Myometrial cell (primary cell): Measurements from ENCODE around the gene NMD3. TPM values are rescaled to one million over a fixed set of nuclear protein-coding genes. Genes with fewer than 3 reads are reported as not detected.

ENCODE experiments used
- total RNA-seq: library from RNA; depleted of rRNA; stranded (reverse); fragments of >200 nt; gene quantifications from 2 replicates; pipeline ENCODE4 v1.2.3, GENCODE V29; 2015

The NMD3 gene
- total RNA-seq = 76.2 and 77.0 TPM in 2 replicates

DNA sequence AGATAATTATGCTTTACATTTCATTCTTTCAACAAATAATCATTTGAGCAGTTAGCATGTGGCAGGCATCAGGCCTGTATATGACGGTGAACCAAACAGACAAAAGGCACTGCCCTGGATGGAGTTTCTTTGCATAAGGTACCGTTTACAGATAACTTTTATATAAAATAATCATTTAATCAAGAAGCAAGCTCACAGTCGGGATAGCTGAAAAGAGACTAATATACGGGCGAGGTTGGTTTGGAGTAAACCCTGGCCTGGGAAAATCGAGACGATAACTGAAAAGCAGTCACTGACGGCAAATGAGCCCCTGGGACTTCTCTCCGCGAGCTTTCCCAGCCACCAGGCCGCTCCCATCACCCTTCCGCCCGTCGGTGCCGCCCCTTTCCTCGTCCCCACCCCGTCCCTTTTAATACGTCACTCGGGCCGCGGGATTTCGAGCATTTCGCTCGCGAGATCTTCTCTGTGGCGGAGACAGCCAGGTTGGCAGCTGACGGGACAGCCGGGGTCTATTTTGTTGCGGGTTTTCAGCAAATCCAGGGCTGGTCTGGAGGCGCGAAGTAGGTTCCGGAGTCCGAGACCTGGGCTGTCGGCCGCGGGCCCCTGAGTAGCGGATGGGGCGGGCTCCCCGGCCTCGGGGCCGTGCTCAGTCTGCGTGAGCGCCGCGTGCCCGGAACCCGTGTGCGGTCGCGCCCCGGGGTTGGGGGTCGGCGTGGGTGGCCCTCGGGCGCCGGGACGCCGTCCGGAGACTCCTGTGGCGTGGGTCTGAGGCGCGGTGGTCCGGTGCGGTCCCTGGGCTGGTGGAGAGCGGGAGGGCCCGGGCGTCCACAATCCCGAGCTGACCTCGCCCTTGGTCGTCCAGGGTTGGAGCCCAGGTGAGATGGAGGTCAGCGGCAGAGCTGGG is at the start of gene NMD3:
Gene NMD3, plus strand, starts transcription at position 462 of the 904 bp plus-strand sequence. CDS start 703 bp downstream, outside the sequence.

Other genes with a start within 250 kb of the NMD3 start
- 16.0 and 23.6 TPM in 2 replicates for gene B3GALNT1, start 116.0 kb upstream of the NMD3 start, total RNA-seq
- not detected in 2 replicates for gene SPTSSB, start 150.2 kb downstream of the NMD3 start, total RNA-seq